ENCODE data around the gene ZC2HC1B.

The ZC2HC1B gene

DNA sequence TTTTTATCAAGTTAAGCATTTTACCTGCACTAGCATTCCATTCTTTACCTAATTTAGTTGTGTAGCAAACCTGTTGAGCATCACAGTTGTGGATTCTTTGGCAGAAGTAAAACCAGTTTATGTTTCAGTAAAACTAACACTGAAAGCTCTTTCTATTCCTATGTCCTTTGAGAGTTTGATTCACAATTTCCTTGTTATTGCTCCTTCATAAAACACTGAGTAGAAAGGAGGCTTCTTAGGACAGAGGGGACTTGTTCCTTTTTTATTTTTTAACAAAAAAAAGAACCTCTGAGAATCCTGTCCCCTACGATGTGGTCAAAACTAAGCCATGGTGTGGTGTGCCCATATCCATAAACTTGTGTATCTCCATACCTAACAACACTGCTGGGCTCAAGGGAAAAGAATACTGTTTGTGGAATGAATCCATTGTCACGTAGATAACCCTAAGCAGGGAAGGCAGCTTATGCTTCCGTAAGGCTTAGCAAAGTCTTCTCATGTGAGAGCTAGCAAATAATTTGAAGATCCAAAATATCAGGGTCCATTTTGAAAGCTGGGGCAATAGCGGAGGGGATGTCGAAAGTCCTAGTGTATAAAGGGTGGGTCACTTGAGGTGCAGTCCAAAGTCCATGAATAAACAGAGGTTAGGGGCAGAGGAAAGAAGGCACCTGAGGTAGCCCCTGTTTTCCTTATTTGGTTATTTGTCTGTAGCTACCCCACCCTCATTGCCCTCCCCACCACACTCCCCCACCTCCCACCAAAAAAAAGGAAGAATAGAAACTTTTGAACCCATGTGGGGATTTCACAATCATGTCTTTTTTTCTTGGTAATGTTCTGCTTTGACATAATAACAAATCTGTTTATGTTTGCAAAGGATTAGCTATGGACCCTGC lies 72.7 kb downstream of the ZC2HC1B start:
- H3K27ac ChIP-seq (replicated peaks), result no peak overlapping the region
- TF ChIP-seq, protein P1, sequence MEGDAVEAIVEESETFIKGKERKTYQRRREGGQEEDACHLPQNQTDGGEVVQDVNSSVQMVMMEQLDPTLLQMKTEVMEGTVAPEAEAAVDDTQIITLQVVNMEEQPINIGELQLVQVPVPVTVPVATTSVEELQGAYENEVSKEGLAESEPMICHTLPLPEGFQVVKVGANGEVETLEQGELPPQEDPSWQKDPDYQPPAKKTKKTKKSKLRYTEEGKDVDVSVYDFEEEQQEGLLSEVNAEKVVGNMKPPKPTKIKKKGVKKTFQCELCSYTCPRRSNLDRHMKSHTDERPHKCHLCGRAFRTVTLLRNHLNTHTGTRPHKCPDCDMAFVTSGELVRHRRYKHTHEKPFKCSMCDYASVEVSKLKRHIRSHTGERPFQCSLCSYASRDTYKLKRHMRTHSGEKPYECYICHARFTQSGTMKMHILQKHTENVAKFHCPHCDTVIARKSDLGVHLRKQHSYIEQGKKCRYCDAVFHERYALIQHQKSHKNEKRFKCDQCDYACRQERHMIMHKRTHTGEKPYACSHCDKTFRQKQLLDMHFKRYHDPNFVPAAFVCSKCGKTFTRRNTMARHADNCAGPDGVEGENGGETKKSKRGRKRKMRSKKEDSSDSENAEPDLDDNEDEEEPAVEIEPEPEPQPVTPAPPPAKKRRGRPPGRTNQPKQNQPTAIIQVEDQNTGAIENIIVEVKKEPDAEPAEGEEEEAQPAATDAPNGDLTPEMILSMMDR (IDR thresholded peaks at IDR 0.05; ENCODE audit: insufficient read depth, low read length), result no peak
- no peak for TF ChIP-seq POLR2AphosphoS5 (IDR thresholded peaks at IDR 0.05; ENCODE audit: low read depth)
- no peak for TF ChIP-seq GABPA (IDR thresholded peaks at IDR 0.05; ENCODE audit: low read depth)
- TF ChIP-seq, protein P2, sequence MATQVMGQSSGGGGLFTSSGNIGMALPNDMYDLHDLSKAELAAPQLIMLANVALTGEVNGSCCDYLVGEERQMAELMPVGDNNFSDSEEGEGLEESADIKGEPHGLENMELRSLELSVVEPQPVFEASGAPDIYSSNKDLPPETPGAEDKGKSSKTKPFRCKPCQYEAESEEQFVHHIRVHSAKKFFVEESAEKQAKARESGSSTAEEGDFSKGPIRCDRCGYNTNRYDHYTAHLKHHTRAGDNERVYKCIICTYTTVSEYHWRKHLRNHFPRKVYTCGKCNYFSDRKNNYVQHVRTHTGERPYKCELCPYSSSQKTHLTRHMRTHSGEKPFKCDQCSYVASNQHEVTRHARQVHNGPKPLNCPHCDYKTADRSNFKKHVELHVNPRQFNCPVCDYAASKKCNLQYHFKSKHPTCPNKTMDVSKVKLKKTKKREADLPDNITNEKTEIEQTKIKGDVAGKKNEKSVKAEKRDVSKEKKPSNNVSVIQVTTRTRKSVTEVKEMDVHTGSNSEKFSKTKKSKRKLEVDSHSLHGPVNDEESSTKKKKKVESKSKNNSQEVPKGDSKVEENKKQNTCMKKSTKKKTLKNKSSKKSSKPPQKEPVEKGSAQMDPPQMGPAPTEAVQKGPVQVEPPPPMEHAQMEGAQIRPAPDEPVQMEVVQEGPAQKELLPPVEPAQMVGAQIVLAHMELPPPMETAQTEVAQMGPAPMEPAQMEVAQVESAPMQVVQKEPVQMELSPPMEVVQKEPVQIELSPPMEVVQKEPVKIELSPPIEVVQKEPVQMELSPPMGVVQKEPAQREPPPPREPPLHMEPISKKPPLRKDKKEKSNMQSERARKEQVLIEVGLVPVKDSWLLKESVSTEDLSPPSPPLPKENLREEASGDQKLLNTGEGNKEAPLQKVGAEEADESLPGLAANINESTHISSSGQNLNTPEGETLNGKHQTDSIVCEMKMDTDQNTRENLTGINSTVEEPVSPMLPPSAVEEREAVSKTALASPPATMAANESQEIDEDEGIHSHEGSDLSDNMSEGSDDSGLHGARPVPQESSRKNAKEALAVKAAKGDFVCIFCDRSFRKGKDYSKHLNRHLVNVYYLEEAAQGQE (IDR thresholded peaks at IDR 0.05; ENCODE audit: insufficient replicate concordance, low read depth), result no peak
- TF ChIP-seq SPI1 (IDR thresholded peaks at IDR 0.05; ENCODE audit: borderline replicate concordance, low read depth), result no peak
- H3K27me3 ChIP-seq (ENCODE audit: insufficient read depth, poor library complexity, severe bottlenecking), result no peaks in the 10 kb centered on the region
- no peak for DNase-seq (ENCODE audit: low read depth in 1 of 2, low spot score in 1 of 2)
- no peak overlapping the region for H3K4me3 ChIP-seq (replicated peaks; ENCODE audit: insufficient read depth, low read length)

DNA sequence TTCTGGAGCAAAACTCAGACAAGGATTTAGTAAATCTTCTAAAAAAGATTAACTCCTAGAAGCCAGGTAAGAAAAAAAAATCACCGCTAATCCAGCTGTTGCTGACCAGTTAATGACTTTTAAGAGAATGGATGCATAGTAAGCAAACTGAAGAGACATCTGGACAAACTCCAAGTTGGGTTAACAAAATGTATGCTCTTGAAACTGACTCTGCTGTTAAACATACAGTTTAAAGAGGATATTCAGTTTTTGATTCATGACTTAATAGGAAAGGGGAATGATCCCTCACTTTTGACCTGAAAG lies 73.3 kb downstream of the ZC2HC1B start:
- Histone ChIP-seq H3K27ac (replicated peaks) (no peak overlapping the region), H3K4me3 (replicated peaks; ENCODE audit: insufficient read depth, low read length) (no peak overlapping the region), H3K27me3 (ENCODE audit: insufficient read depth, poor library complexity, severe bottlenecking) (no peaks in the 10 kb centered on the region)
- no peak for DNase-seq (ENCODE audit: low read depth in 1 of 2, low spot score in 1 of 2)
- TF ChIP-seq POLR2AphosphoS5 (IDR thresholded peaks at IDR 0.05; ENCODE audit: low read depth) (no peak), SPI1 (IDR thresholded peaks at IDR 0.05; ENCODE audit: borderline replicate concordance, low read depth) (no peak), GABPA (IDR thresholded peaks at IDR 0.05; ENCODE audit: low read depth) (no peak)
- TF ChIP-seq, protein P1 (IDR thresholded peaks at IDR 0.05; ENCODE audit: insufficient read depth, low read length), result no peak
- TF ChIP-seq, protein P2 (IDR thresholded peaks at IDR 0.05; ENCODE audit: insufficient replicate concordance, low read depth), result no peak

DNA sequence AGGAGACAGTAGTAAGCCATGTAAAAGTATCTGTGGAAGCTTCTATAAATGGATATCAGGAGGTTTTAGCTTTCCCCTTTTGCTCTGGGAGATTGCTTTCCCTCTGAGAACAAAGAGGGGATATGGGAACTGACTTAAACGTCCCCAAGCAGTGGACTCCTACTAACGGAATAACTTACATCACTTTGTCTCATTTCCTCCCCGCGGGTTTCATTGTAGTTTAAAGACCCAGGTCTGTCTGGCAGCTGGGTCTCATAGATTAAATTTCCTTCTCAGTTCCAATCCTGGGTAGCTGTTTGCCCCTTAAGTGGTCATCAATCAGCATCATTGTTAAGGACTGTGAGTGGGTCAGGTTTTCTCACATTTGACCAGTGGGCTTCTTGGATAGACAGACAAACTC lies 75.1 kb downstream of the ZC2HC1B start:
- no peaks in the 10 kb centered on the region for H3K27me3 ChIP-seq (ENCODE audit: insufficient read depth, poor library complexity, severe bottlenecking)
- DNase-seq (ENCODE audit: low read depth in 1 of 2, low spot score in 1 of 2), result peak in 1 of 2 experiments; percentile 10
- TF ChIP-seq GABPA (IDR thresholded peaks at IDR 0.05; ENCODE audit: low read depth) (no peak), SPI1 (IDR thresholded peaks at IDR 0.05; ENCODE audit: borderline replicate concordance, low read depth) (no peak), POLR2AphosphoS5 (IDR thresholded peaks at IDR 0.05; ENCODE audit: low read depth) (no peak)
- TF ChIP-seq, protein P1 (IDR thresholded peaks at IDR 0.05; ENCODE audit: insufficient read depth, low read length), result no peak
- TF ChIP-seq, protein P2 (IDR thresholded peaks at IDR 0.05; ENCODE audit: insufficient replicate concordance, low read depth), result no peak
- no peak overlapping the region for H3K27ac ChIP-seq (replicated peaks)
- no peak overlapping the region for H3K4me3 ChIP-seq (replicated peaks; ENCODE audit: insufficient read depth, low read length)
